Stimulated activated CD4-positive, alpha-beta T cell treated with anti-CD3 and anti-CD28 coated beads, Interleukin-4, amount 100 ng/mL, for 1 hour (primary cell): ENCODE data around the gene SLC27A5.
"Not testable (repeated sequence)": the region's sequence is repeated elsewhere in the genome, so short reads cannot be mapped to it uniquely, and the experiment has no call there.

Experiments used
- DNase-seq: peaks from one replicate; pipeline ENCODE4 v3.0.0-alpha.2; 2020

Gene SLC27A5

GRCh38 chr19:58492265-58492664 lies 19.5 kb downstream of the SLC27A5 start:
- DNase-seq = no peak

- DNase-seq = no peak
These were observed 20.4 kb downstream of the SLC27A5 start for GRCh38 chr19:58491393-58491792.

GRCh38 chr19:58484349-58484748 lies 27.4 kb downstream of the SLC27A5 start:
- not testable (repeated sequence) for DNase-seq

GRCh38 chr19:58483776-58484175 lies 28.0 kb downstream of the SLC27A5 start:
- no peak for DNase-seq

GRCh38 chr19:58482372-58482771 lies 29.4 kb downstream of the SLC27A5 start:
- DNase-seq = no peak

- no peak for DNase-seq
These were observed 31.0 kb downstream of the SLC27A5 start for GRCh38 chr19:58480831-58481230.

GRCh38 chr19:58480481-58480830 lies 31.3 kb downstream of the SLC27A5 start:
- DNase-seq = no peak

GRCh38 chr19:58479736-58480480 lies 31.9 kb downstream of the SLC27A5 start:
- no peak for DNase-seq

GRCh38 chr19:58479303-58479702 lies 32.5 kb downstream of the SLC27A5 start:
- no peak for DNase-seq

- DNase-seq = no peak
These were observed 33.9 kb downstream of the SLC27A5 start for GRCh38 chr19:58477871-58478270.

GRCh38 chr19:58477130-58477529 lies 34.7 kb downstream of the SLC27A5 start:
- no peak for DNase-seq

- DNase-seq = no peak
These were observed 35.2 kb downstream of the SLC27A5 start for GRCh38 chr19:58476498-58477015.

- DNase-seq = peak; percentile 91
These were observed 35.9 kb downstream of the SLC27A5 start, which contains the start of gene ZNF446 for GRCh38 chr19:58475714-58476497. TSS of gene ZNF446 (plus strand) at chr19:58476352. CDS start at chr19:58477219, 867 bp downstream.

GRCh38 chr19:58474997-58475713 lies 36.6 kb downstream of the SLC27A5 start:
- DNase-seq = no peak

GRCh38 chr19:58474291-58474996 lies 37.3 kb downstream of the SLC27A5 start:
- DNase-seq = no peak

- no peak for DNase-seq
These were observed 38.0 kb downstream of the SLC27A5 start for GRCh38 chr19:58473775-58474174.

GRCh38 chr19:58471736-58472135 lies 40.1 kb downstream of the SLC27A5 start:
- DNase-seq = no peak

GRCh38 chr19:58470837-58471543 lies 40.8 kb downstream of the SLC27A5 start:
- not testable (repeated sequence) for DNase-seq

GRCh38 chr19:58469241-58470013 lies 42.4 kb downstream of the SLC27A5 start:
- DNase-seq = no peak

GRCh38 chr19:58468216-58468839 lies 43.5 kb downstream of the SLC27A5 start:
- DNase-seq = no peak
